Effector memory CD8-positive, alpha-beta T cell (primary cell): ENCODE data around the gene PDE5A.

Experiments
- ATAC-seq: fragments of 150-1000 bp; cut with Tn5 transposase; replicated peaks from 2 replicates; pipeline ENCODE4 v1.10.0; 2021; ENCODE audit warnings: mild to moderate bottlenecking, moderate library complexity
- DNase-seq, 3 experiments: peaks; one replicate each; pipeline ENCODE4 v3.0.0; 2021
- H3K27ac Mint-ChIP-seq, 2 donors: one replicate each; pipeline ENCODE4 v1.8.0; 2022; ENCODE audit warnings: mild to moderate bottlenecking in 2 of 2, mixed read lengths in 2 of 2, moderate library complexity in 2 of 2
- H3K27me3 Mint-ChIP-seq, 2 donors: one replicate each; pipeline ENCODE4 v1.8.0; 2022; ENCODE audit warnings: mixed read lengths in 2 of 2
- H3K36me3 Mint-ChIP-seq: one replicate; pipeline ENCODE4 v1.8.0; 2022; ENCODE audit warnings: mild to moderate bottlenecking, moderate library complexity, mixed read lengths; ENCODE audit not compliant: insufficient read depth
- H3K4me1 Mint-ChIP-seq, 2 donors: one replicate each; pipeline ENCODE4 v1.8.0; 2022; ENCODE audit warnings: low read depth in 2 of 2, mixed read lengths in 2 of 2
- H3K4me3 Mint-ChIP-seq, 2 donors: one replicate each; pipeline ENCODE4 v1.8.0; 2022; ENCODE audit warnings: mild to moderate bottlenecking in 2 of 2, mixed read lengths in 2 of 2, moderate library complexity in 2 of 2
- H3K9me3 Mint-ChIP-seq, 2 donors: one replicate each; pipeline ENCODE4 v1.8.0; 2022; ENCODE audit warnings: mixed read lengths in 2 of 2

Gene PDE5A

DNA sequence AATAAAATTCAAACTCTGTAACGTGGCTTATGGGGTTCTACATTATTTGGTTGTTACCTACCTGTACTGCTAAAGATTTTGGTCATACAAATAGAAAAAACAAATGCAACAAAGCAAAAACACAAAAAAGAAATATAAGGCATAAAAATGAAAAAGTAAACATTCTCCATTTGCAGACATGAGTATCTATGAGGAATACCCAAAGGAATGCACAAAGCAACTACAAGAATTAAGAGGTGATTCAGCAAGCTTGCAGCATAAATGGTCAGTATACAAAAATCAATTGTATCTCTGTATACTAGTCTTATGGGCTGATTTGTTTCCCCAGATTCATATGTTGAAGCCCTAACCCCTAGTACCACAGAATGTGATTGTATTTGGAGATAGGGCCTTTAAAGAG lies 3.6 kb upstream of the PDE5A start:
- Mint-ChIP-seq H3K9me3 (no peaks in the 10 kb centered on the region), H3K4me1 (peaks cover 7 to 13% of the 10 kb centered on the region in 2 donors), H3K4me3 (no peak overlapping the region), H3K27ac (peak overlapping the region in 1 of 2 donors; percentile 55), H3K36me3 (peaks cover 3% of the 10 kb centered on the region), H3K27me3 (peaks cover 15 to 16% of the 10 kb centered on the region in 2 donors)
- ATAC-seq (no peak), DNase-seq (no peak)

- peak overlapping the region; percentile 92 to 93 for H3K4me3 Mint-ChIP-seq
- H3K4me1 Mint-ChIP-seq: peaks cover 10 to 21% of the 10 kb centered on the region in 2 donors
- peaks cover 12 to 14% of the 10 kb centered on the region in 2 donors for H3K27me3 Mint-ChIP-seq
Measured at GRCh38 chr4:119629142-119629471, 503 bp upstream of the PDE5A start.

GRCh38 chr4:119627267-119628255 lies 1.0 kb downstream of the PDE5A start:
- Mint-ChIP-seq H3K27me3 (peaks cover 8 to 13% of the 10 kb centered on the region in 2 donors), H3K36me3 (peaks cover 3% of the 10 kb centered on the region), H3K4me1 (peaks cover 10 to 21% of the 10 kb centered on the region in 2 donors), H3K4me3 (peak overlapping the region; percentile 92 to 93), H3K9me3 (no peaks in the 10 kb centered on the region), H3K27ac (peak overlapping the region; percentile 68 to 89)
- peak; percentile 22 to 54 (median 31) for DNase-seq
- peak; percentile 63 for ATAC-seq

More at GRCh38 chr4:119629142-119629471, 503 bp upstream of the PDE5A start:
- ATAC-seq (peak; percentile 26), DNase-seq (no peak)
- Mint-ChIP-seq H3K9me3 (no peaks in the 10 kb centered on the region), H3K36me3 (peaks cover 3% of the 10 kb centered on the region), H3K27ac (peak overlapping the region in 1 of 2 donors; percentile 68)

DNA sequence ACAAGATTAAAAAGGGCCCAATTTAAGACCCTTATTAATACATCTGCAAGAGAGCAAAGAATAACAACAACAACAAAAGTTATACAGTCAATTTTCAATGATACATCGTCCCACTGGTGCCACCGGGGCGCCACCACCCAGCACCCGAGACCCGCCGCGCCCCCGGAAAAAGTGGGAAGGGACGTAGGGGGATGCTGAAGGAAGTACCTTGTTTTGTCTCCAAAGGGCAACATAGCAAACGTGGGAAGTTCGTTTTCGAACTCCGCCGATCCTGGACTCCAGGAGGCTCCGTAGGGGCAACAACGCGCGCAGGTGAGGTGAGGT lies 1.7 kb downstream of the PDE5A start:
- peaks cover 2 to 6% of the 10 kb centered on the region in 2 donors for H3K27me3 Mint-ChIP-seq
- peak overlapping the region; percentile 71 for H3K27ac Mint-ChIP-seq
- ATAC-seq (peak; percentile 1), DNase-seq (peak in 1 of 3 experiments; percentile 41)
- H3K36me3 Mint-ChIP-seq: peaks cover 3% of the 10 kb centered on the region
- H3K4me3 Mint-ChIP-seq: peak overlapping the region; percentile 92 to 93
- peaks cover 10 to 21% of the 10 kb centered on the region in 2 donors for H3K4me1 Mint-ChIP-seq
- no peaks in the 10 kb centered on the region for H3K9me3 Mint-ChIP-seq

- DNase-seq: no peak
- H3K27me3 Mint-ChIP-seq: peaks cover 0 to 8% of the 10 kb centered on the region in 2 donors
- peak overlapping the region; percentile 92 to 93 for H3K4me3 Mint-ChIP-seq
- no peak for ATAC-seq
- H3K9me3 Mint-ChIP-seq: no peaks in the 10 kb centered on the region
- H3K4me1 Mint-ChIP-seq: peaks cover 10 to 21% of the 10 kb centered on the region in 2 donors
- H3K27ac Mint-ChIP-seq: peak overlapping the region; percentile 71
- peaks cover 3% of the 10 kb centered on the region for H3K36me3 Mint-ChIP-seq
Measured at GRCh38 chr4:119626420-119626819, 2.2 kb downstream of the PDE5A start.

- H3K4me3 Mint-ChIP-seq: no peak overlapping the region
- peaks cover 3% of the 10 kb centered on the region for H3K36me3 Mint-ChIP-seq
- peaks cover 0 to 12% of the 10 kb centered on the region in 2 donors for H3K27me3 Mint-ChIP-seq
- ATAC-seq: no peak
- peaks cover 10 to 21% of the 10 kb centered on the region in 2 donors for H3K4me1 Mint-ChIP-seq
- DNase-seq: no peak
- no peak overlapping the region for H3K27ac Mint-ChIP-seq
- no peaks in the 10 kb centered on the region for H3K9me3 Mint-ChIP-seq
Measured at GRCh38 chr4:119625761-119626160, 2.8 kb downstream of the PDE5A start.

- Mint-ChIP-seq H3K27ac (no peak overlapping the region), H3K9me3 (no peaks in the 10 kb centered on the region), H3K4me1 (peaks cover 10 to 21% of the 10 kb centered on the region in 2 donors), H3K4me3 (no peak overlapping the region), H3K27me3 (peaks cover 9 to 20% of the 10 kb centered on the region in 2 donors), H3K36me3 (peaks cover 3% of the 10 kb centered on the region)
- no peak for ATAC-seq
- DNase-seq: no peak
Measured at GRCh38 chr4:119624356-119624755, 4.2 kb downstream of the PDE5A start.

DNA sequence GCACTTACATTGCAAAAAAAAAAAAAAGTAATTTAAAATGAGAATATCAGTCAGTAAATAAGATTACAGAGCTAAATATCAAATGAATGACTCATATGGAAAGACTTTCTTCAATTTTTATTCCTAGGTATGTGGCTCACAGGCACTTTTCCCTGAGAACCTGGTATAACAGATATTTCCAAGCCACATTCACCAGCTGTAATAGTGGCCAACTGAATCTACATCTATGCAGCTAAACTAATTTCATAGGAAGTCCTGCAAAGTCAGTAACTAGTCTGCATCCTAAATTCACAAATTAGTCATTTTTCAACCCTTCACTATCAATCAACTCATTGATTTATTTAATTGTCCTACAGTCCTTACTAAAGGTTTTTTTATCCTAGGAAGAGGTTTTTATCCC lies 5.6 kb downstream of the PDE5A start:
- peaks cover 9 to 20% of the 10 kb centered on the region in 2 donors for H3K27me3 Mint-ChIP-seq
- H3K27ac Mint-ChIP-seq: no peak overlapping the region
- peaks cover 8 to 14% of the 10 kb centered on the region in 2 donors for H3K4me1 Mint-ChIP-seq
- no peaks in the 10 kb centered on the region for H3K9me3 Mint-ChIP-seq
- DNase-seq: no peak
- no peak overlapping the region for H3K4me3 Mint-ChIP-seq
- no peaks in the 10 kb centered on the region for H3K36me3 Mint-ChIP-seq
- no peak for ATAC-seq

GRCh38 chr4:119615068-119615719 lies 13.4 kb downstream of the PDE5A start:
- Mint-ChIP-seq H3K9me3 (peaks cover 0 to 3% of the 10 kb centered on the region in 2 donors), H3K27ac (no peak overlapping the region), H3K27me3 (peaks cover 8 to 13% of the 10 kb centered on the region in 2 donors), H3K36me3 (no peaks in the 10 kb centered on the region), H3K4me1 (no peaks in the 10 kb centered on the region), H3K4me3 (no peak overlapping the region)
- ATAC-seq (no peak), DNase-seq (no peak)

GRCh38 chr4:119604266-119604665 lies 24.3 kb downstream of the PDE5A start:
- peaks cover 5 to 6% of the 10 kb centered on the region in 2 donors for H3K27me3 Mint-ChIP-seq
- H3K27ac Mint-ChIP-seq: no peak overlapping the region
- DNase-seq: no peak
- ATAC-seq: no peak
- no peak overlapping the region for H3K4me3 Mint-ChIP-seq
- H3K36me3 Mint-ChIP-seq: no peaks in the 10 kb centered on the region
- no peaks in the 10 kb centered on the region for H3K4me1 Mint-ChIP-seq
- peaks cover 0 to 5% of the 10 kb centered on the region in 2 donors for H3K9me3 Mint-ChIP-seq

DNA sequence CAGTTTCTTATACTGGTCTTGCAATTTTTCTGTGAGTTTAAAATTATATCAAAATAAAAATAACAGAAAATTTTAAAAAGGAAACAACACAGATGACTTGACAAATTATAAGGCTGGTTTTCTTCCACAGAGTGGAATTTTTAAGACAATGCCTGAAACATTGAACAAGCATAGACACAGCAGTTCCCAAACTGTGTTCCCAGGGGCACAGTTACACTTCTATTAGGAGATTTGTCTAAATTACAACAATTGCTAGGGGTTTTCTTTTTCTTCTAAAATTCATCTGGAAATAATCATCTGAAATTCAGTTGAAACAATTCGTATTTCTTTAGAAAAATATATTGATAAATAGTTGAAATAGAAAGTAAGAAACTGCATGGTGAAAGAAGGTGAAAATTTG lies 26.2 kb downstream of the PDE5A start:
- H3K4me3 Mint-ChIP-seq: no peak overlapping the region
- no peaks in the 10 kb centered on the region for H3K4me1 Mint-ChIP-seq
- peaks cover 5 to 6% of the 10 kb centered on the region in 2 donors for H3K27me3 Mint-ChIP-seq
- H3K9me3 Mint-ChIP-seq: peaks cover 2 to 17% of the 10 kb centered on the region in 2 donors
- no peak overlapping the region for H3K27ac Mint-ChIP-seq
- ATAC-seq: no peak
- no peaks in the 10 kb centered on the region for H3K36me3 Mint-ChIP-seq
- no peak for DNase-seq

DNA sequence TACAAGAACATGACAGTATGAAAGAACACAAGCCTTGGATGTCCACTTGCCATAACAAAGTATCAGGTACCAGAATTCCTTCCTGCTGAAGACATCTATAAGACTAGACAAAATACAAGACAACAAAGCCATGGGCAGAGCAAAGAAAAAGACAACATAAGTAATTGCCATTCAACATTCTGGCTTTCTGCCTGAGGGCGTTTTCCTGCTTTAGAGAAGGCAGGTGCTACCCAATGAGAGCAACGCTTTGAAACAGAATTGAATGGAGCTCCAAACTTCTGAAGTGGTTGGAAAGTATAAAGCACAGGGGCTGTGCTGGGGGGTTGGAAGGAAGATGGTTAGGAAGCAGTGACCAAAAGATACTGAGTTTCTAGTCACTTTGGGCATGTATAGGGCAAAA lies 30.1 kb downstream of the PDE5A start:
- Mint-ChIP-seq H3K27me3 (no peaks in the 10 kb centered on the region), H3K36me3 (no peaks in the 10 kb centered on the region), H3K4me3 (no peak overlapping the region), H3K9me3 (peaks cover 2 to 17% of the 10 kb centered on the region in 2 donors), H3K4me1 (no peaks in the 10 kb centered on the region), H3K27ac (no peak overlapping the region)
- DNase-seq: no peak
- ATAC-seq: no peak

GRCh38 chr4:119597377-119597776 lies 31.2 kb downstream of the PDE5A start:
- no peaks in the 10 kb centered on the region for H3K4me1 Mint-ChIP-seq
- no peak overlapping the region for H3K27ac Mint-ChIP-seq
- peaks cover 2 to 17% of the 10 kb centered on the region in 2 donors for H3K9me3 Mint-ChIP-seq
- H3K36me3 Mint-ChIP-seq: no peaks in the 10 kb centered on the region
- H3K27me3 Mint-ChIP-seq: no peaks in the 10 kb centered on the region
- ATAC-seq (no peak), DNase-seq (no peak)
- H3K4me3 Mint-ChIP-seq: no peak overlapping the region
